ENCODE data around the gene TRIM63.
"Not testable (repeated sequence)": the region's sequence is repeated elsewhere in the genome, so short reads cannot be mapped to it uniquely, and the experiment has no call there.

Gene TRIM63

GRCh38 chr1:26067432-26067911 lies at the start of gene TRIM63:
TSS of gene TRIM63 (minus strand) at chr1:26067630. CDS start at chr1:26067494, 136 bp downstream.
- no peak for DNase-seq

- DNase-seq = no peak
These were observed 46.9 kb upstream of the TRIM63 start for GRCh38 chr1:26114165-26114927.

GRCh38 chr1:26112407-26112775 lies 45.0 kb upstream of the TRIM63 start:
- DNase-seq = no peak

GRCh38 chr1:26111530-26112406 lies 44.3 kb upstream of the TRIM63 start, which contains the start of gene PDIK1L:
TSS of gene PDIK1L (plus strand) at chr1:26111824. CDS start at chr1:26114309, 2,485 bp downstream.
- peak; percentile 95 for DNase-seq

GRCh38 chr1:26110731-26111529 lies 43.5 kb upstream of the TRIM63 start:
- peak; percentile 78 for DNase-seq

GRCh38 chr1:26109229-26110164 lies 42.1 kb upstream of the TRIM63 start:
- DNase-seq = no peak

- not testable (repeated sequence) for DNase-seq
These were observed 37.8 kb upstream of the TRIM63 start for GRCh38 chr1:26105226-26105548.

- DNase-seq = no peak
These were observed 35.1 kb upstream of the TRIM63 start for GRCh38 chr1:26102526-26102925.

GRCh38 chr1:26102119-26102518 lies 34.7 kb upstream of the TRIM63 start:
- no peak for DNase-seq

GRCh38 chr1:26100204-26100603 lies 32.8 kb upstream of the TRIM63 start:
- not testable (repeated sequence) for DNase-seq

- DNase-seq = no peak
These were observed 32.4 kb upstream of the TRIM63 start for GRCh38 chr1:26099780-26100179.

- no peak for DNase-seq
These were observed 31.2 kb upstream of the TRIM63 start for GRCh38 chr1:26098602-26099001.

GRCh38 chr1:26097696-26098095 lies 30.3 kb upstream of the TRIM63 start:
- peak; percentile 4 for DNase-seq

GRCh38 chr1:26096471-26096870 lies 29.0 kb upstream of the TRIM63 start:
- no peak for DNase-seq

- no peak for DNase-seq
These were observed 27.4 kb upstream of the TRIM63 start for GRCh38 chr1:26094677-26095383.

GRCh38 chr1:26094076-26094669 lies 26.7 kb upstream of the TRIM63 start:
- no peak for DNase-seq

- not testable (repeated sequence) for DNase-seq
These were observed 26.1 kb upstream of the TRIM63 start for GRCh38 chr1:26093569-26093968.

- no peak for DNase-seq
These were observed 25.0 kb upstream of the TRIM63 start for GRCh38 chr1:26092422-26092821.

- no peak for DNase-seq
These were observed 23.5 kb upstream of the TRIM63 start for GRCh38 chr1:26090893-26091292.

- DNase-seq = no peak
These were observed 21.7 kb upstream of the TRIM63 start for GRCh38 chr1:26089125-26089524.

- no peak for DNase-seq
These were observed 17.4 kb upstream of the TRIM63 start for GRCh38 chr1:26084844-26085243.
